ENCODE measurements around the gene TMA7. TPM values are rescaled to one million over a fixed set of nuclear protein-coding genes. Genes with fewer than 3 reads are reported as not detected.

Gene TMA7
- total and polyA plus RNA-seq, 2 of the 13 experiments (the other 11 are each of a cell fraction or from before 2014, with no cell fraction given): 100 to 486 TPM

DNA sequence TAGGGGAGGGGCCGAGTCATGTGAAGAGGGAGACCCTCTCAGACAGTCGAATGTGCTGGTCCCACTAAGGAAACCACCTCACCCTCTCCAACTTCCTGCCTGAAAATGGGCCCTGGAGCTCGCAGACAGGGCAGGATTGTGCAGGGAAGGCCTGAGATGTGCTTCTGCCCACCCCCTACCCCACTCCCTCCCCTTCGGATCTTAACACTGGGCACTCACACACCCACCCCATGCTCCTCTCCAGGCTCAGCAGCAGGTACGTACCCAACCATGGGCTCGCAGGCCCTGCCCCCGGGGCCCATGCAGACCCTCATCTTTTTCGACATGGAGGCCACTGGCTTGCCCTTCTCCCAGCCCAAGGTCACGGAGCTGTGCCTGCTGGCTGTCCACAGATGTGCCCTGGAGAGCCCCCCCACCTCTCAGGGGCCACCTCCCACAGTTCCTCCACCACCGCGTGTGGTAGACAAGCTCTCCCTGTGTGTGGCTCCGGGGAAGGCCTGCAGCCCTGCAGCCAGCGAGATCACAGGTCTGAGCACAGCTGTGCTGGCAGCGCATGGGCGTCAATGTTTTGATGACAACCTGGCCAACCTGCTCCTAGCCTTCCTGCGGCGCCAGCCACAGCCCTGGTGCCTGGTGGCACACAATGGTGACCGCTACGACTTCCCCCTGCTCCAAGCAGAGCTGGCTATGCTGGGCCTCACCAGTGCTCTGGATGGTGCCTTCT lies 26.5 kb downstream of the TMA7 start (continued):
- TF ChIP-seq, protein P1, sequence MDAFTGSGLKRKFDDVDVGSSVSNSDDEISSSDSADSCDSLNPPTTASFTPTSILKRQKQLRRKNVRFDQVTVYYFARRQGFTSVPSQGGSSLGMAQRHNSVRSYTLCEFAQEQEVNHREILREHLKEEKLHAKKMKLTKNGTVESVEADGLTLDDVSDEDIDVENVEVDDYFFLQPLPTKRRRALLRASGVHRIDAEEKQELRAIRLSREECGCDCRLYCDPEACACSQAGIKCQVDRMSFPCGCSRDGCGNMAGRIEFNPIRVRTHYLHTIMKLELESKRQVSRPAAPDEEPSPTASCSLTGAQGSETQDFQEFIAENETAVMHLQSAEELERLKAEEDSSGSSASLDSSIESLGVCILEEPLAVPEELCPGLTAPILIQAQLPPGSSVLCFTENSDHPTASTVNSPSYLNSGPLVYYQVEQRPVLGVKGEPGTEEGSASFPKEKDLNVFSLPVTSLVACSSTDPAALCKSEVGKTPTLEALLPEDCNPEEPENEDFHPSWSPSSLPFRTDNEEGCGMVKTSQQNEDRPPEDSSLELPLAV (CRISPR knock-in tag; conservative IDR thresholded peaks at IDR 0.05; ENCODE audit: low read depth): no peak
- no peak for TF ChIP-seq CCDC6 (CRISPR knock-in tag; IDR thresholded peaks at IDR 0.05)
- TF ChIP-seq AGO2 (optimal IDR thresholded peaks at IDR 0.05; ENCODE audit: low read depth, low read length): peak; percentile 87
- no peak for TF ChIP-seq ARID2 (CRISPR knock-in tag; IDR thresholded peaks at IDR 0.05; ENCODE audit: borderline replicate concordance)
- TF ChIP-seq ZNF572 (CRISPR knock-in tag; IDR thresholded peaks at IDR 0.05): no peak
- no peak for TF ChIP-seq POGZ (CRISPR knock-in tag; IDR thresholded peaks at IDR 0.05)
- TF ChIP-seq AKAP8 (CRISPR knock-in tag; IDR thresholded peaks at IDR 0.05): no peak
- TF ChIP-seq ELF3 (CRISPR knock-in tag; IDR thresholded peaks at IDR 0.05): no peak
- TF ChIP-seq KDM2A (CRISPR knock-in tag; IDR thresholded peaks at IDR 0.05; ENCODE audit: borderline replicate concordance, low read depth): no peak
- TF ChIP-seq KLF6 (CRISPR knock-in tag; IDR thresholded peaks at IDR 0.05): no peak
- TF ChIP-seq SMC3 (IDR thresholded peaks at IDR 0.05; ENCODE audit: low read length): no peak
- no peak for TF ChIP-seq NR3C1 (CRISPR knock-in tag; IDR thresholded peaks at IDR 0.05)
- no peak for TF ChIP-seq ZNF547 (CRISPR knock-in tag; IDR thresholded peaks at IDR 0.05)
- peak; percentile 46; the same call in 1 of the 2 replicates for TF ChIP-seq ZNF274 (CRISPR knock-in tag; IDR thresholded peaks at IDR 0.05)
